Panc1 (cell line): ENCODE data around the gene SSX2IP. TPM values are rescaled to one million over a fixed set of nuclear protein-coding genes. Genes with fewer than 3 reads are reported as not detected.

ENCODE experiments used
- ATAC-seq: fragments of 200-7000 bp; cut with Tn5 transposase; 2 replicates; pipeline ENCODE4 v1.9.1; 2020; ENCODE audit warnings: mild to moderate bottlenecking, moderate library complexity
- BruUV-seq: library from RNA; stranded (reverse); fragments of 400-500 nt; replicated peaks from 2 replicates; lab custom pipeline; 2021; lab: Mats Ljungman, UMichigan
- CTCF ChIA-PET: fragments of 300-600 bp; sonication (Branson Sonifier 250); formaldehyde crosslinking; loops from one replicate; lab custom pipeline; 2022; ENCODE audit warnings: antibody characterized with exemption; lab: Charles Lee
- POLR2A ChIA-PET: fragments of 300-600 bp; sonication (Branson Sonifier 250); formaldehyde crosslinking; loops from one replicate; lab custom pipeline; 2022; ENCODE audit warnings: antibody characterized with exemption; lab: Charles Lee
- DNase-seq: peaks from one replicate; pipeline ENCODE4 v3.0.0-alpha.2; 2010; ENCODE audit warnings: low read depth, low spot score
- H3K27ac ChIP-seq: 2 replicates; pipeline ENCODE4 v1.5.1; 2011; ENCODE audit warnings: mild to moderate bottlenecking, low read length, inconsistent platforms
- H3K27me3 ChIP-seq: fragments of 200-500 bp; sonication (Bioruptor generic); 2 replicates; pipeline ENCODE4 v1.6.0; 2014; ENCODE audit warnings: low read length, inconsistent platforms; ENCODE audit not compliant: control insufficient read depth, insufficient read depth
- H3K36me3 ChIP-seq: fragments of 200-500 bp; sonication (Bioruptor generic); 2 replicates; pipeline ENCODE4 v1.5.1; 2014; ENCODE audit warnings: inconsistent platforms, mild to moderate bottlenecking, low read length, moderate library complexity; ENCODE audit not compliant: control insufficient read depth, insufficient read depth
- H3K4me1 ChIP-seq: 2 replicates; pipeline ENCODE4 v1.5.1; 2011; ENCODE audit warnings: inconsistent platforms, mild to moderate bottlenecking, low read length, moderate library complexity; ENCODE audit not compliant: control insufficient read depth, insufficient read depth
- H3K4me3 ChIP-seq, 2 experiments: 2 replicates each; pipeline ENCODE4 v1.5.1; 2011 to 2012; ENCODE audit warnings: low read depth in 2 of 2, low read length in 2 of 2, mild to moderate bottlenecking in 2 of 2, inconsistent platforms in 1 of 2, moderate library complexity in 1 of 2
- H3K9me3 ChIP-seq: fragments of 200-500 bp; sonication (Bioruptor generic); 2 replicates; pipeline ENCODE4 v1.5.1; 2014; ENCODE audit warnings: low read depth, mild to moderate bottlenecking, inconsistent platforms, low read length, moderate library complexity; ENCODE audit not compliant: control insufficient read depth, insufficient read depth
- POLR2AphosphoS5 ChIP-seq: IDR thresholded peaks from 2 replicates; pipeline ENCODE4 v1.6.1; 2012; ENCODE audit warnings: mild to moderate bottlenecking, low read depth, low read length, moderate library complexity
- SIN3A ChIP-seq: IDR thresholded peaks from 2 replicates; pipeline ENCODE4 v1.6.1; 2012; ENCODE audit warnings: low read depth, mild to moderate bottlenecking, low read length, moderate library complexity, borderline replicate concordance; ENCODE audit not compliant: insufficient read depth
- TCF7L2 ChIP-seq: IDR thresholded peaks from 2 replicates; pipeline ENCODE4 v1.6.1; 2011; ENCODE audit warnings: mild to moderate bottlenecking, low read depth, low read length, inconsistent platforms
- in situ Hi-C: cut with HindIII; loops from 2 replicates; pipeline ENCODE4 v1.10.0; 2016; ENCODE audit warnings: low sequenced_read_pairs, low pct_unique_long_range_greater_than_20kb
- intact Hi-C: fragments of 100-400 bp; cut with micrococcal nuclease; formaldehyde crosslinking; loops from one replicate; pipeline ENCODE4 v1.10.0; 2022; ENCODE audit not compliant: unreplicated experiment
- total RNA-seq: library from RNA; stranded (reverse); gene quantifications from one replicate; pipeline ENCODE4 v1.2.1, GENCODE V29; 2021; ENCODE audit not compliant: unreplicated experiment
- TF ChIP-seq, protein P1 (sequence below): fragments of 450-650 bp; IDR thresholded peaks from 2 replicates; pipeline ENCODE4 v1.5.1; 2017; ENCODE audit warnings: mild to moderate bottlenecking
- TF ChIP-seq, protein P2 (sequence below), 2 experiments: IDR thresholded peaks; 2 replicates each; pipeline ENCODE4 v1.6.1; 2011 to 2012; ENCODE audit warnings: low read depth in 2 of 2, control low read depth in 1 of 2, low read length in 1 of 2, mild to moderate bottlenecking in 1 of 2, moderate library complexity in 1 of 2; ENCODE audit not compliant: insufficient read depth in 1 of 2

The SSX2IP gene
- total RNA-seq, 1 experiment from 2014 or later = 81.8 TPM

DNA sequence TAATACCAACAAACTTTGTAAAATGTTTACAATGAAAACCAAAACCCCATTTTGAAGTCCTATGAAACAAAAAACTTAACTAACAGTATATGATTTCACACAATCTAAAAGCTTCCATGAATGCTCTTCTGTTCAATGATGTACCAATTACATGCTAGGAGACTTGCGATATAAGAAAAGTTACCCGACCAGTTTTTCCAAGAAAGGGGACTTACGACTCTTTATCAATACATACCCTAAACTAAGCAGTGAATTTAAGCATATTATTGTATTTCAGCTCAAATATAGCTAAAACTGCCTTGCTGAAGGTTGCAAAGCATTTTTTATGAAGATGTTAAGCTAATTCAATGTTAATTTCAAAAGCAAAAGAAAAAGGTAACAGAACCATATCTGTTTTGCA is 15.6 kb downstream of the SSX2IP start:
- no peaks in the 10 kb centered on the region for H3K9me3 ChIP-seq
- BruUV-seq = no TSS peak
- H3K4me1 ChIP-seq = no peaks in the 10 kb centered on the region; the same call in 1 of the 2 replicates
- no peak for TF ChIP-seq POLR2AphosphoS5
- TF ChIP-seq SIN3A = no peak
- TF ChIP-seq, protein P1, sequence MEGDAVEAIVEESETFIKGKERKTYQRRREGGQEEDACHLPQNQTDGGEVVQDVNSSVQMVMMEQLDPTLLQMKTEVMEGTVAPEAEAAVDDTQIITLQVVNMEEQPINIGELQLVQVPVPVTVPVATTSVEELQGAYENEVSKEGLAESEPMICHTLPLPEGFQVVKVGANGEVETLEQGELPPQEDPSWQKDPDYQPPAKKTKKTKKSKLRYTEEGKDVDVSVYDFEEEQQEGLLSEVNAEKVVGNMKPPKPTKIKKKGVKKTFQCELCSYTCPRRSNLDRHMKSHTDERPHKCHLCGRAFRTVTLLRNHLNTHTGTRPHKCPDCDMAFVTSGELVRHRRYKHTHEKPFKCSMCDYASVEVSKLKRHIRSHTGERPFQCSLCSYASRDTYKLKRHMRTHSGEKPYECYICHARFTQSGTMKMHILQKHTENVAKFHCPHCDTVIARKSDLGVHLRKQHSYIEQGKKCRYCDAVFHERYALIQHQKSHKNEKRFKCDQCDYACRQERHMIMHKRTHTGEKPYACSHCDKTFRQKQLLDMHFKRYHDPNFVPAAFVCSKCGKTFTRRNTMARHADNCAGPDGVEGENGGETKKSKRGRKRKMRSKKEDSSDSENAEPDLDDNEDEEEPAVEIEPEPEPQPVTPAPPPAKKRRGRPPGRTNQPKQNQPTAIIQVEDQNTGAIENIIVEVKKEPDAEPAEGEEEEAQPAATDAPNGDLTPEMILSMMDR = no peak
- TF ChIP-seq, protein P2, sequence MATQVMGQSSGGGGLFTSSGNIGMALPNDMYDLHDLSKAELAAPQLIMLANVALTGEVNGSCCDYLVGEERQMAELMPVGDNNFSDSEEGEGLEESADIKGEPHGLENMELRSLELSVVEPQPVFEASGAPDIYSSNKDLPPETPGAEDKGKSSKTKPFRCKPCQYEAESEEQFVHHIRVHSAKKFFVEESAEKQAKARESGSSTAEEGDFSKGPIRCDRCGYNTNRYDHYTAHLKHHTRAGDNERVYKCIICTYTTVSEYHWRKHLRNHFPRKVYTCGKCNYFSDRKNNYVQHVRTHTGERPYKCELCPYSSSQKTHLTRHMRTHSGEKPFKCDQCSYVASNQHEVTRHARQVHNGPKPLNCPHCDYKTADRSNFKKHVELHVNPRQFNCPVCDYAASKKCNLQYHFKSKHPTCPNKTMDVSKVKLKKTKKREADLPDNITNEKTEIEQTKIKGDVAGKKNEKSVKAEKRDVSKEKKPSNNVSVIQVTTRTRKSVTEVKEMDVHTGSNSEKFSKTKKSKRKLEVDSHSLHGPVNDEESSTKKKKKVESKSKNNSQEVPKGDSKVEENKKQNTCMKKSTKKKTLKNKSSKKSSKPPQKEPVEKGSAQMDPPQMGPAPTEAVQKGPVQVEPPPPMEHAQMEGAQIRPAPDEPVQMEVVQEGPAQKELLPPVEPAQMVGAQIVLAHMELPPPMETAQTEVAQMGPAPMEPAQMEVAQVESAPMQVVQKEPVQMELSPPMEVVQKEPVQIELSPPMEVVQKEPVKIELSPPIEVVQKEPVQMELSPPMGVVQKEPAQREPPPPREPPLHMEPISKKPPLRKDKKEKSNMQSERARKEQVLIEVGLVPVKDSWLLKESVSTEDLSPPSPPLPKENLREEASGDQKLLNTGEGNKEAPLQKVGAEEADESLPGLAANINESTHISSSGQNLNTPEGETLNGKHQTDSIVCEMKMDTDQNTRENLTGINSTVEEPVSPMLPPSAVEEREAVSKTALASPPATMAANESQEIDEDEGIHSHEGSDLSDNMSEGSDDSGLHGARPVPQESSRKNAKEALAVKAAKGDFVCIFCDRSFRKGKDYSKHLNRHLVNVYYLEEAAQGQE (IDR thresholded peaks at IDR 0.05; ENCODE audit: insufficient read depth in 1 of 2, low read depth in 2 of 2, low read length in 1 of 2) = no peak
- TF ChIP-seq TCF7L2 = no peak
- POLR2A ChIA-PET = interaction anchor here (0.6 kb wide), 1 partner anchor 27 kb away, joined by 8 read pairs; no protein-coding TSS in a partner anchor
- peaks cover 2% of the 10 kb centered on the region for H3K36me3 ChIP-seq
- DNase-seq = no peak
- in situ Hi-C loops = no loop called here
- no peak for ATAC-seq
- no peaks in the 10 kb centered on the region for H3K27me3 ChIP-seq
- H3K4me3 ChIP-seq = no peak overlapping the region
- intact Hi-C loops = no loop called here
- CTCF ChIA-PET = no interaction called here
- no peak overlapping the region for H3K27ac ChIP-seq

DNA sequence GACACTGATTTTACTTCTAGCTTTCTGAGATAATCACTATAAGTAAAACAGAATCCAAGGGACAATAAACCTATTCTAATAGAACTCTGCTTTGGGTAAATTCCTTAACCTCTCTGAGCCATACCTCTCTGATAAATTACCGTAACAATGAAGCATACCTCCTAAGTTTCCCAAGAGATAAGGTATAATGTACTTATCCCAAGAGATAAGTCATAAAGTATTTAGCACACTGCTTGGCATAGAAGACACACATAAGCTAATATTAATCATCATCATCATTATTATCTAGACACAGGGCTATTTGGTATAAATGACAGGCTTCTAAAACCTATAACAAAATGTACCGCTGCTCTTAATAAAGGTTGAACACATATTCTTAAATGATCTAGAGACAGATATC is 16.2 kb downstream of the SSX2IP start:
- BruUV-seq = no TSS peak
- intact Hi-C loops = no loop called here

More for the DNA sequence above, 16.2 kb downstream of the SSX2IP start:
- no peaks in the 10 kb centered on the region for H3K27me3 ChIP-seq
- ATAC-seq (no peak), DNase-seq (no peak)
- H3K4me3 ChIP-seq = no peak overlapping the region
- H3K27ac ChIP-seq = no peak overlapping the region
- H3K36me3 ChIP-seq = peaks cover 9% of the 10 kb centered on the region
- POLR2A ChIA-PET = no interaction called here
- CTCF ChIA-PET = no interaction called here
- no peaks in the 10 kb centered on the region for H3K9me3 ChIP-seq
- H3K4me1 ChIP-seq = no peaks in the 10 kb centered on the region; the same call in 1 of the 2 replicates
- no peak for TF ChIP-seq POLR2AphosphoS5
- no peak for TF ChIP-seq TCF7L2
- TF ChIP-seq SIN3A = no peak
- TF ChIP-seq, protein P2 (IDR thresholded peaks at IDR 0.05; ENCODE audit: insufficient read depth in 1 of 2, low read depth in 2 of 2, low read length in 1 of 2) = no peak
- in situ Hi-C loops = no loop called here
